Middle frontal gyrus (tissue), 1 donor: ENCODE data around the gene FCER1G.
"Not testable (repeated sequence)": the region's sequence is repeated elsewhere in the genome, so short reads cannot be mapped to it uniquely, and the experiment has no call there.

Experiments used
- DNase-seq: peaks from one replicate; pipeline ENCODE4 v3.0.0-alpha.2; 2015; ENCODE audit warnings: low spot score; ENCODE audit errors: extremely low spot score

Gene FCER1G

GRCh38 chr1:161228032-161228431 is 12.9 kb downstream of the FCER1G start:
- DNase-seq = no peak

- no peak for DNase-seq
Observed at GRCh38 chr1:161229896-161230295, 14.8 kb downstream of the FCER1G start.

GRCh38 chr1:161230762-161231161 is 15.7 kb downstream of the FCER1G start:
- no peak for DNase-seq

GRCh38 chr1:161233102-161233501 is 18.0 kb downstream of the FCER1G start:
- DNase-seq = no peak

GRCh38 chr1:161235957-161236775 is 21.1 kb downstream of the FCER1G start:
- no peak for DNase-seq

- no peak for DNase-seq
Observed at GRCh38 chr1:161238039-161238473, 23.0 kb downstream of the FCER1G start, which contains the start of gene NR1I3. Gene NR1I3 (minus strand): TSS chr1:161238203. CDS start chr1:161236565, 1,638 bp downstream.

GRCh38 chr1:161241682-161242081 is 26.6 kb downstream of the FCER1G start:
- no peak for DNase-seq

- no peak for DNase-seq
Observed at GRCh38 chr1:161242313-161242712, 27.2 kb downstream of the FCER1G start.

- no peak for DNase-seq
Observed at GRCh38 chr1:161244888-161245287, 29.8 kb downstream of the FCER1G start.

GRCh38 chr1:161250100-161250499 is 35.0 kb downstream of the FCER1G start:
- not testable (repeated sequence) for DNase-seq

- DNase-seq = no peak
Observed at GRCh38 chr1:161250829-161251228, 35.7 kb downstream of the FCER1G start.

GRCh38 chr1:161251579-161251978 is 36.5 kb downstream of the FCER1G start:
- no peak for DNase-seq

- not testable (repeated sequence) for DNase-seq
Observed at GRCh38 chr1:161255302-161255701, 40.2 kb downstream of the FCER1G start.

GRCh38 chr1:161255955-161256520 is 40.9 kb downstream of the FCER1G start:
- not testable (repeated sequence) for DNase-seq

GRCh38 chr1:161257109-161257508 is 42.0 kb downstream of the FCER1G start:
- not testable (repeated sequence) for DNase-seq

- DNase-seq = no peak
Observed at GRCh38 chr1:161258439-161259344, 43.6 kb downstream of the FCER1G start, which contains the start of gene PCP4L1. Gene PCP4L1 (plus strand): TSS chr1:161258745. CDS start chr1:161258975, 230 bp downstream.

- DNase-seq = no peak
Observed at GRCh38 chr1:161259345-161259702, 44.2 kb downstream of the FCER1G start.

- no peak for DNase-seq
Observed at GRCh38 chr1:161259765-161260164, 44.7 kb downstream of the FCER1G start.

- DNase-seq = no peak
Observed at GRCh38 chr1:161260376-161261260, 45.5 kb downstream of the FCER1G start.
